HEK293 (cell line): ENCODE results near the gene STK11.

Experiments used
- TCF7L2 ChIP-seq: IDR thresholded peaks from 2 replicates; pipeline ENCODE4 v1.6.1; 2011; ENCODE audit warnings: low read depth, mild to moderate bottlenecking, inconsistent platforms, low read length, moderate library complexity, borderline replicate concordance
- ZFP3 ChIP-seq: fragments of 450-650 bp; formaldehyde crosslinking; IDR thresholded peaks from 2 replicates; pipeline ENCODE4 v1.5.1; 2016; ENCODE audit warnings: low read depth, missing biosample characterization, missing genetic modification characterization
- ZNF138 ChIP-seq: fragments of 450-650 bp; formaldehyde crosslinking; IDR thresholded peaks from 2 replicates; pipeline ENCODE4 v1.5.1; 2016; ENCODE audit warnings: missing biosample characterization, missing genetic modification characterization, borderline replicate concordance
- ZNF324 ChIP-seq: fragments of 450-650 bp; formaldehyde crosslinking; IDR thresholded peaks from 2 replicates; pipeline ENCODE4 v1.5.1; 2016; ENCODE audit warnings: missing biosample characterization, missing genetic modification characterization
- ZNF555 ChIP-seq: fragments of 450-650 bp; formaldehyde crosslinking; conservative IDR thresholded peaks from 2 replicates; pipeline ENCODE4 v1.5.1; 2017; ENCODE audit warnings: missing biosample characterization, mild to moderate bottlenecking, missing genetic modification characterization, inconsistent platforms
- ZNF561 ChIP-seq: fragments of 450-650 bp; IDR thresholded peaks from 2 replicates; pipeline ENCODE4 v1.5.1; 2018; ENCODE audit warnings: missing biosample characterization, missing genetic modification characterization, borderline replicate concordance
- ZNF776 ChIP-seq: fragments of 450-650 bp; formaldehyde crosslinking; IDR thresholded peaks from 2 replicates; pipeline ENCODE4 v1.5.0; 2017; ENCODE audit warnings: missing biosample characterization, missing genetic modification characterization, borderline replicate concordance
- TF ChIP-seq, protein P1 (sequence below): fragments of 450-650 bp; formaldehyde crosslinking; IDR thresholded peaks from 2 replicates; pipeline ENCODE4 v1.5.1; 2016; ENCODE audit warnings: missing biosample characterization, missing genetic modification characterization
- TF ChIP-seq, protein P2 (sequence below): fragments of 450-650 bp; formaldehyde crosslinking; IDR thresholded peaks from 2 replicates; pipeline ENCODE4 v1.5.1; 2016; ENCODE audit warnings: missing biosample characterization, missing genetic modification characterization

DNA sequence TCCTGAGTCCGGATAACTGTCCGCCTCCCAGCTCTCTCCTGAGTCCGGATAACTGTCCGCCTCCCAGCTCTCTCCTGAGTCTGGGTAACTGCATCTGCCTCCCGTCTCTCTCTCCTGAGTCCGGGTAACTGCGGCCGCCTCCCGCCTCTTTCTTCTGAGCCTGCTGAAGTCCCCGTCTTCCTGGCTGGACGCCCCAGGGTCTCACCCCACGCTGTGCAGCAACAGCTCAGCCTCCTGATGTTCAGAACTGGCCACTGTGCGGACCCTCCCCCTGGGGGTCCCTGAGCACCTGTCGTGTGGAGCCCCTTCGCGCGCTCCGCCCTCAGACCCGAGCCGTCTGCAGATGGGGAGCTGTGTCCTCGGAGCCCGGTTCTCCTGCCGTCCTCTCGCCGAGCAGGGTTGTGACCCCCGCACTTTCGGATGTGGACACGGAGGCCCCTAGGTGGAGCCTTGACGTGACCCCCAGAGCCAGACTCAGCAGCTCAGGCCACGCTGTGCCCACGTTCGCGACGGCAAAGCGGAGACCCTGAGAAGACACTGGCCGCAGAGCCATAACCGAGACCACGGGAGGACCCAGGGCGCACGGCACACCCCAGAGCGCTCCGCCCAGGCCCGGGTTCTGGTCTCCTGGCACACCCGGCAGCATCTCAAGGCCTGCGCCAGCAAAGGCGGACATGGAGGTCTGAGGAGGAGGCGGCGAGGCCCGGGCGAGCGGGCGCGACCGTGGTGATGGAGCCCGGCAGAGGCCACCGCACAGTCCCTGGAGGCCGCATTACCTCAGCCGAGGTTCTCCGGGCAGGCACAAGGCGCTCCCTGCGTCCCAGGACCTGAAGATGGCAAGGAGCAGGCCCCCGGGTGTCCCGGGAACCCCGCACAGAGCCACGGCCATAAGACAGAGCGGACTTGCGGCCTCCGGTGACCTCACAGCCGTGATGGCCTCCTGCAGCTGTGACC, 47.4 kb upstream of the STK11 start:
- TF ChIP-seq, protein P1, sequence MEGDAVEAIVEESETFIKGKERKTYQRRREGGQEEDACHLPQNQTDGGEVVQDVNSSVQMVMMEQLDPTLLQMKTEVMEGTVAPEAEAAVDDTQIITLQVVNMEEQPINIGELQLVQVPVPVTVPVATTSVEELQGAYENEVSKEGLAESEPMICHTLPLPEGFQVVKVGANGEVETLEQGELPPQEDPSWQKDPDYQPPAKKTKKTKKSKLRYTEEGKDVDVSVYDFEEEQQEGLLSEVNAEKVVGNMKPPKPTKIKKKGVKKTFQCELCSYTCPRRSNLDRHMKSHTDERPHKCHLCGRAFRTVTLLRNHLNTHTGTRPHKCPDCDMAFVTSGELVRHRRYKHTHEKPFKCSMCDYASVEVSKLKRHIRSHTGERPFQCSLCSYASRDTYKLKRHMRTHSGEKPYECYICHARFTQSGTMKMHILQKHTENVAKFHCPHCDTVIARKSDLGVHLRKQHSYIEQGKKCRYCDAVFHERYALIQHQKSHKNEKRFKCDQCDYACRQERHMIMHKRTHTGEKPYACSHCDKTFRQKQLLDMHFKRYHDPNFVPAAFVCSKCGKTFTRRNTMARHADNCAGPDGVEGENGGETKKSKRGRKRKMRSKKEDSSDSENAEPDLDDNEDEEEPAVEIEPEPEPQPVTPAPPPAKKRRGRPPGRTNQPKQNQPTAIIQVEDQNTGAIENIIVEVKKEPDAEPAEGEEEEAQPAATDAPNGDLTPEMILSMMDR (tag by site-specific recombination): no peak
- TF ChIP-seq ZNF324 (tag by site-specific recombination) (no peak), ZFP3 (no peak), ZNF555 (tag by site-specific recombination) (no peak), ZNF776 (tag by site-specific recombination) (no peak), ZNF138 (tag by site-specific recombination) (no peak), TCF7L2 (no peak), ZNF561 (tag by site-specific recombination) (no peak)
- TF ChIP-seq, protein P2, sequence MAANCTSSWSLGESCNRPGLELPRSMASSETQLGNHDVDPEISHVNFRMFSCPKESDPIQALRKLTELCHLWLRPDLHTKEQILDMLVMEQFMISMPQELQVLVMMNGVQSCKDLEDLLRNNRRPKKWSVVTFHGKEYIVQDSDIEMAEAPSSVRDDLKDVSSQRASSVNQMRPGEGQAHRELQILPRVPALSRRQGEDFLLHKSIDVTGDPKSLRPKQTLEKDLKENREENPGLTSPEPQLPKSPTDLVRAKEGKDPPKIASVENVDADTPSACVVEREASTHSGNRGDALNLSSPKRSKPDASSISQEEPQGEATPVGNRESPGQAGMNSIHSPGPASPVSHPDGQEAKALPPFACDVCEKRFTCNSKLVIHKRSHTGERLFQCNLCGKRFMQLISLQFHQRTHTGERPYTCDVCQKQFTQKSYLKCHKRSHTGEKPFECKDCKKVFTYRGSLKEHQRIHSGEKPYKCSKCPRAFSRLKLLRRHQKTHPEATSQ (tag by site-specific recombination): no peak
